NT2/D1 (cell line): ENCODE data around the gene DOCK6.

ENCODE experiments used
- YY1 ChIP-seq: IDR thresholded peaks from 2 replicates; pipeline ENCODE4 v1.6.1; 2011; ENCODE audit not compliant: insufficient read length, insufficient read depth
- ZNF274 ChIP-seq: IDR thresholded peaks from 2 replicates; pipeline ENCODE4 v1.6.1; 2011; ENCODE audit warnings: mild to moderate bottlenecking, low read depth, low read length

DNA sequence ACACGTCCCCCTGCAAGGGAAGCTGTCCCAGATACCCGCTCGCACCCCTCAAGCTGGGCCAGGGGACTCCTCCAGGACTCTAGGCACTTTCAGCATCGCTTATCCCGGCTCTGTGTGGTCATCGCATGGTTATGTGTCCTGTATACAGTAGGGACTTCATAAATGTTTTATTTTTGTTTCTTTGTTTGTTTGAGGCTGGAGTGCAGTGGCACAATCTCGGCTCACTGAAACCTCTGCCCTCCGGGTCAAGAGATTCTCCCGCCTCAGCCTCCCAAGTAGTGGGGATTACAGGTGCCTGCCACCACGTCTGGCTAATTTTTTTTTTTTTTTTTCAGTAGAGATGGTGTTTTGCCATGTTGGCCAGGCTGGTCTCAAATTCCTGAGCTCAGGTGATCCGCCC lies 15.4 kb downstream of the DOCK6 start:
- TF ChIP-seq ZNF274 = no peak
- TF ChIP-seq YY1 = no peak
